HG03558 (cell line): ENCODE results near the gene IFI27L2.

ENCODE experiments used
- ATAC-seq: cut with Tn5 transposase; IDR thresholded peaks from one replicate; pipeline ENCODE4 v1.9.1; 2021; ENCODE audit warnings: moderate number of reproducible peaks; ENCODE audit not compliant: unreplicated experiment; ENCODE audit errors: extremely low read depth

Gene IFI27L2

GRCh38 chr14:94153750-94154342 lies 24.4 kb upstream of the IFI27L2 start:
- ATAC-seq, result no peak

- no peak for ATAC-seq
Measured at GRCh38 chr14:94152676-94153075, 23.3 kb upstream of the IFI27L2 start.

GRCh38 chr14:94145902-94146527 lies 16.6 kb upstream of the IFI27L2 start:
- ATAC-seq, result no peak

- ATAC-seq, result no peak
Measured at GRCh38 chr14:94144765-94145164, 15.4 kb upstream of the IFI27L2 start.

- ATAC-seq, result no peak
Measured at GRCh38 chr14:94143711-94144110, 14.3 kb upstream of the IFI27L2 start.

- no peak for ATAC-seq
Measured at GRCh38 chr14:94143239-94143638, 13.8 kb upstream of the IFI27L2 start.

GRCh38 chr14:94142836-94143235 lies 13.4 kb upstream of the IFI27L2 start:
- ATAC-seq, result no peak

GRCh38 chr14:94142247-94142646 lies 12.8 kb upstream of the IFI27L2 start:
- no peak for ATAC-seq

- no peak for ATAC-seq
Measured at GRCh38 chr14:94139421-94139820, 10.0 kb upstream of the IFI27L2 start.

GRCh38 chr14:94139006-94139405 lies 9.6 kb upstream of the IFI27L2 start:
- no peak for ATAC-seq

- ATAC-seq, result no peak
Measured at GRCh38 chr14:94138251-94138650, 8.8 kb upstream of the IFI27L2 start.

GRCh38 chr14:94136575-94137331 lies 7.3 kb upstream of the IFI27L2 start:
- no peak for ATAC-seq

- no peak for ATAC-seq
Measured at GRCh38 chr14:94135476-94135875, 6.1 kb upstream of the IFI27L2 start.

GRCh38 chr14:94132285-94132887 lies 3.0 kb upstream of the IFI27L2 start:
- no peak for ATAC-seq

- ATAC-seq, result no peak
Measured at GRCh38 chr14:94129758-94130414, 482 bp upstream of the IFI27L2 start.

- ATAC-seq, result no peak
Measured at GRCh38 chr14:94128216-94128839, 1.1 kb downstream of the IFI27L2 start.

GRCh38 chr14:94127330-94127729 lies 2.1 kb downstream of the IFI27L2 start:
- no peak for ATAC-seq

GRCh38 chr14:94126800-94127199 lies 2.6 kb downstream of the IFI27L2 start:
- no peak for ATAC-seq

- ATAC-seq, result no peak
Measured at GRCh38 chr14:94126419-94126677, 3.1 kb downstream of the IFI27L2 start.

GRCh38 chr14:94125659-94126418 lies 3.6 kb downstream of the IFI27L2 start:
- ATAC-seq, result no peak
